Fibroblast of the conjunctiva (primary cell): ENCODE data around the gene PRR19.
A peak's percentile ranks its signal among the peaks of the same experiment; 100 is the strongest.

Source experiments
- DNase-seq: peaks from one replicate; pipeline ENCODE4 v3.0.0-alpha.2; 2010; ENCODE audit warnings: low read depth

PRR19 gene

DNA sequence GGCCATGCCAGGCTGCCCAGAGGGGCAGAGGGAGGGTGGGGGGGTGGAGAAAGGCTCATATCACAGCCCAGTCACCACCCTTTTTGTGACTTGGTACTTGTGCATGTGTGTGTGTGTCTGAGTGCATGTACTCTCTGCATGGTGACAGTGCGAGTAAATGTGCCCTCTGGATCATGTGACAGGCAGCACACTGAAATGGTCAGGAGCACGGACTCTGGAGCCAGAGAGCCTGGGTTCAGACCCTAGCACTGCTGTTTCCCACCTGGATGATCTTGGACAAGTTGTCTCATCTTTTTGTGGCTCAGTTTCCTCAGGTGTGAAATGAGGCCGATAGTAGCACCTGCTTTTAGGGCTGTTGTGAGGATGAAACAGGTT lies 30.9 kb upstream of the PRR19 start:
- DNase-seq, result no peak

DNA sequence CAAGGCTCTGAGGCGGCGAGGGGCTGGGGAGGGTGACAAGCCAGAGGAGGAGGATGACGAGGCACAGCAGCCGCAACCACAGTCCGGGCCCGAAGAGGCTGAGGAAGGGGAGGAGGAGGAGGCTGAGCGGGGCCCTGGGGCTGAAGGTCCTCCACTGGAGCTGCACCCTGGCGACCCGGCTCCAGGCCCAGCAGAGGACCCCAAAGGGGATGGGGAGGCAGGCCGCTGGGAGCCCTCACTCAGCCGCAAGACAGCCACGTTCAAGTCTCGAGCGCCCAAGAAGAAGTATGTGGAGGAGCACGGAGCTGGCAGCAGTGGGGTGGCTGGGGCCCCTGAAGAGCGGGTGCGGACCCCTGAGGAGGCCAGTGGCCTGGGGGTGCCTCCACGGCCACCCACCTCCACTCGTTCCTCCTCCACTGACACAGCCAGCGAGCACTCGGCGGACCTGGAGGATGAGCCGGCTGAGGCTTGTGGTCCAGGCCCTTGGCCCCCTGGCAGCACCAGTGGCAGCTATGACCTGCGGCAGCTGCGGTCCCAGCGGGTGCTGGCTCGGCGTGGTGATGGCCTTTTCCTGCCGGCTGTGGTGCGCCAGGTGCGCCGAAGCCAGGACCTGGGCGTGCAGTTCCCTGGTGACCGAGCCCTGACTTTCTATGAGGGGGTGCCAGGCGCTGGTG lies 29.9 kb upstream of the PRR19 start:
- DNase-seq, result no peak

DNA sequence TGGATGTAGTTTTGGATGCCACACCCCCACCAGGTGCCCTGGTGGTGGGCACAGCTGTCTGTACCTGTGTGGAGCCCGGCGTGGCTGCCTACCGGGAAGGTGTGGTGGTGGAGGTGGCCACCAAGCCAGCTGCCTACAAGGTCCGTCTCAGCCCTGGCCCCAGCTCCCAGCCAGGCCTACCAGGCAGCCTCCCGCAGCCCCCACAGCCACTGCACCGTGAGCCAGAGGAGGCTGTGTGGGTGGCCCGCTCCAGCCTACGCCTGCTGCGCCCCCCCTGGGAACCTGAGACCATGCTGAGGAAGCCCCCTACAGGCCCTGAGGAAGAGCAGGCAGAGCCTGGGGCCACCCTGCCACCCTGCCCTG lies 29.4 kb upstream of the PRR19 start:
- no peak for DNase-seq

DNA sequence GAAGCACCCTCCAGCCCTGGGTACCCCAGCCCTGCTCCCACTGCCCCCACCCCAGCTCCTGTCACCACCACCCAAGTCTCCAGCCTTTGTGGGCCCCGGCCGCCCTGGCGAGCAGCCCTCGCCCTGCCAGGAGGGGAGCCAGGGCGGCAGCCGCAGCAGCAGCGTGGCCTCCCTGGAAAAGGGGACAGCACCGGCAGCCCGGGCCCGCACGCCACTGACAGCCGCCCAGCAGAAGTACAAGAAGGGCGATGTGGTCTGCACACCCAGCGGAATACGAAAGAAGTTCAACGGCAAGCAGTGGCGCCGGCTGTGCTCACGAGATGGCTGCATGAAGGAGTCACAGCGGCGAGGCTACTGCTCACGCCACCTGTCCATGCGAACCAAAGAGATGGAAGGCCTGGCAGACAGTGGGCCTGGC lies 28.9 kb upstream of the PRR19 start:
- DNase-seq, result no peak

DNA sequence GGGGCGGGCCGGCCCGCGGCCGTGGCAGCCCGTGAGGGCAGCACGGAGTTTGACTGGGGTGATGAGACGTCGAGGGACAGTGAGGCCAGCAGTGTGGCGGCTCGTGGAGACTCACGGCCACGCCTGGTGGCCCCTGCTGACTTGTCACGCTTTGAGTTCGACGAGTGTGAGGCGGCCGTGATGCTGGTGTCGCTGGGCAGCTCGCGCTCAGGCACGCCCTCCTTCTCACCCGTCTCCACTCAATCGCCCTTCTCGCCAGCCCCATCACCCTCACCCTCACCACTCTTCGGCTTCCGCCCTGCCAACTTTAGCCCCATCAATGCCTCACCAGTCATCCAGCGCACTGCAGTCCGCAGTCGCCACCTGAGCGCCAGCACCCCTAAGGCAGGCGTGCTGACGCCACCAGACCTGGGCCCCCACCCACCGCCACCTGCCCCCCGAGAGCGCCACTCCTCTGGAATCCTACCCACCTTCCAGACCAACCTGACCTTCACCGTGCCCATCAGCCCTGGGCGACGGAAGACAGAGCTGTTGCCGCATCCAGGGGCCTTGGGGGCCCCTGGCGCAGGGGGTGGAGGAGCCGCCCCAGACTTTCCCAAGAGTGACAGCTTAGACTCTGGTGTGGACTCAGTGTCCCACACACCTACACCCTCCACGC lies 28.4 kb upstream of the PRR19 start:
- no peak for DNase-seq

DNA sequence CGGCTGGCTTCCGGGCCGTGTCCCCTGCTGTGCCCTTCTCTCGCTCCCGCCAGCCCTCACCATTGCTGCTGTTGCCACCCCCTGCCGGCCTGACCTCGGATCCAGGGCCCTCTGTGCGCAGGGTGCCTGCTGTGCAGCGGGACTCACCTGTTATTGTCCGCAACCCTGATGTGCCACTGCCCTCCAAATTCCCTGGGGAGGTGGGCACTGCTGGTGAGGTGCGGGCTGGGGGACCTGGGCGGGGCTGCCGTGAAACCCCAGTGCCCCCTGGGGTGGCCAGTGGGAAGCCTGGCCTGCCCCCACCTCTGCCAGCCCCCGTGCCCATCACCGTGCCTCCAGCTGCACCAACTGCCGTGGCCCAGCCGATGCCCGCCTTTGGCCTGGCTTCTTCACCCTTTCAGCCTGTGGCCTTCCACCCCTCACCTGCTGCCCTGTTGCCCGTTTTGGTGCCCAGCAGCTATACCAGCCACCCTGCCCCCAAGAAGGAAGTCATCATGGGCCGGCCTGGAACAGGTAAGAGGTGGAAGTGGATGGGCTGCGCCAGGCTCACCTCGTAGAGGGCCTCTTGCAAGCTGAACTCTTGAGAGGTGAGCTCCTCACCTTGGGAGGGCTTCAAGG lies 27.8 kb upstream of the PRR19 start:
- DNase-seq, result no peak

DNA sequence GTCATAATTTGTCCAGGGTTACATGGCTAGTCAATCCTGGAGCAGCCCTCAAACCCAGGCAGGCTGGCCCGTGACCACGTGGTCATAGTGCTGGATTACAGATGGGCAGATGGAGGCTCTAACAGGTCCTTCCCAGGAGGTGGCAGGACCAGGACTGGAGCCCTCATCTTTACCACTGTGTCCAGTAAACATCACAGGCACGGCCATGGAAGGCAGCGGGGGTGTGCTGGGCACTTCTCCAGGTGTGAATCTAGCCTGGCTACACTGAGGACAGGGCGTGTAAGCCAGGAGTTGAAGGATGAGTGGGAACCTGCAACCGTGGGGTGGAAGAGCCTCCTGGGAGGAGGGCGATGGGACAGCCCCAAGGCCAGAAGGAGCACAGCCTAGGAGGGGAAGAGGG lies 26.8 kb upstream of the PRR19 start:
- DNase-seq, result no peak

DNA sequence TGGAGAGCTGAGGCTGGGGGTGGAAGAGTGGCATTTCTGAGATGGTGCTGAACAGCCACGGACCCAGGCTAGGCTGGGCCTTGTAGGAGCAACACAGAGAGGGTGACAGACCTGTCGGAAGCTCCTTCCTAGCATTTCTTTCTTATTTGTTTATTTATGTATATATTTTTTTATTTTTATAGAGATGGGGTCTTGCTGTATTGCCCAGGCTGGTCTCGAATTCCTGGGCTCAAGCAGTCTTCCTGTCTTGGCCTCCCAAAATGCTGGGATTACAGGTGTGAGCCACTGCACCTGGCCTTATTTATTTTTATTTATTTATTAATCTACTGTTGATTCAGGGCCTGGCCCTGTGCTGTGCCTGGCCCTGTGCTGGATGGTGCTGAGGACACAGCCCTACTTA lies 26.4 kb upstream of the PRR19 start:
- no peak for DNase-seq

DNA sequence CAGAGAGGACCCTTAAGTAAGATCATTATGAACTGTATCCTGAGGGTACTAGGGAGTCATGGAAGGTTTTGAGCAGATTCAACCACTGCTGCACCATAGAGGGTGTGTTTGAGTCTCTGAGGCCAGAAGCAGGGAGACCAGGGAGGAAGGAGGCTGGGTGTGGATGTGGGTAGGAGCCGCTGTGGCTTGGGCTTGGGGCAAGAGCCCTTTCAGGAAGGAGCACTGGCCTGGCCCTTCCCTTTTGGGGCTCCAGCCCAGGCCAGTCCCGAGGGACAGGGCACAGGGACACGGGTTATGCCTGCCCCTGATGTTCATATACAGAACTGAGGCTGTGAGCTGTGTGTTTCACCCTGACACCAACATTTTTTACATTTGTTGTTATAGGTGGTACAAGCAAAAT lies 25.6 kb upstream of the PRR19 start:
- DNase-seq, result no peak

DNA sequence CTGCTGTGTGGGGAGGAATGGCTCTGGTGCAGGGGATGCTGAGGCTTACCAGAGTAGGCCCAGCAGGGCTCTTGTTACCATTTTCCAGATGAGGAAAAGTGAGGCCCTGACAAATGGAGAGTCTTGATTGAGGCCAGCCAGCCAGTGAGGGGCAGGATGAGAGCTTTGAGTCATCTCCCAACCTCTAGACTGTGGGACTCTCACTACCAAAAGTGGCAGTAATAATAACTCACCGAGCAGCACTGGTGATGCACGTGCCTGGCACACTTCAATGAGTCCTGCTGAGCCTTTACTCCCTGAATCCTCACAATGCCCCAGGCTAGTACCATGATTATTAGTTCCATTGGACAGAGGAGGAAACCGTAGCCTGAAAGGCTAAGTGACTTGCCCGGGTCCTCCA lies 25.1 kb upstream of the PRR19 start:
- DNase-seq, result no peak

DNA sequence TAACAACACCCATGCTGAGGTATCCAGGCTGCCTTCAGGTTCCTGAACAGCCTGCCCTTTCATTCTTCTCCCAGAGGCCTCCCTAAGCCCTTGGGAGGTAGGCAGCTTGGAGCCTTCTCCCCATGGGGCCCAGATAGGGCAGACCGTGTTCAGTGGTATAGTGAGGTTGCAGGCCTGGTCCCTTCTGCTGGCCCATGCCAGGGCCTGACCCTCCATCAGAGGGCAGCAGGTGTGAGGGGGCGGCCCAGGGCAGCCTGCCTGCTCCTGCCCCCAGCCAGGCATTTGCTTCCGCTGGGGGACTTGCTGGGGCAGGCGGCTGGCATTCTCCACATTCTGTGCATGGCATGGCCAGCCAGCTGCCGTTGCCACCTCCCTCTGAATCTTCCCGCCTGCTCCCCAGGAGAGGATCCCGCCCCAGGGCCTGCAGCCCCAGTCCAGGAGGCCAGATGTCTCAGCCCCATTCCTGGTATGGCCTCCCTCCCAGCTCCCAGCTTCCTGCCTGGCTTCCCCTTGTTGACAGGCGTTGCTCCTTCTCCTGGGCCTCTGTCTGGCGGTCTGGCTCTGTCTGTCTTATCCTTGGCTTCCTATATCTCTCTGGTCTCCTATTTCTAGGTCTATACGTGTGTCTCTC lies 24.0 kb upstream of the PRR19 start:
- DNase-seq, result no peak

DNA sequence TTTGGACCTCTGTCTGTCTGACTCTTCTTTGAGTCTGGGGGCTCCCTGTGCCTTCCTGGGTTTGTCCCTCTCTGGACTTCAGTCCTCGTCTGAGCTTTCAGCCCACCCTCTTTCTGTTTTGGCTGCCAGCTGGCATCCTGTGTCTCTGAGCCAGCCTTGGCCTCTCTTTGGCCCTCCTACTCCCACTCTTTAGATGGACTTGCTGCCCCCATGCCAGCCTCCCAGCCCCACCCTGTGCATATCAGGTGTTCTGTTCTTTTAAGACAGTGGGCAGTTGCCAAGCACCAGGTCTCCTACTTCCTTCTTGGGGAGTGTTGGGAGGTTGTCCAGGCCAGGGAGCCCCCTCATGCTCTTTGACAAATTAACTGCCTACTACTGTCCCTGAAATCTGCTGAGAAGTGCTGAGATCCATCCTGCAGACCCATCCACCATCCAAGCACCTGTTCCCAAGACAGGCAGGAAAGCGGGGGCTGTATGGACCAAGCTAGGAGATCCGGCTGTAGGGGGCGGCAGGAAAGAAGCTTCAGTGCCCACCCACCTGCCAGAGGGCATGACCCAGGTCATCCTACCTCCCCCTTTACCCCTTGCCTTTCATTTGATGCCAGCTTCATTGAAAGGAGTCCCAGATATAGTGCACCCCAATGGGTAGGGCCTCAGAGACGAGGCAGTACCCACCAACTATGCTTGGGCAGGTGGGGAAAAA lies 23.3 kb upstream of the PRR19 start:
- no peak for DNase-seq

DNA sequence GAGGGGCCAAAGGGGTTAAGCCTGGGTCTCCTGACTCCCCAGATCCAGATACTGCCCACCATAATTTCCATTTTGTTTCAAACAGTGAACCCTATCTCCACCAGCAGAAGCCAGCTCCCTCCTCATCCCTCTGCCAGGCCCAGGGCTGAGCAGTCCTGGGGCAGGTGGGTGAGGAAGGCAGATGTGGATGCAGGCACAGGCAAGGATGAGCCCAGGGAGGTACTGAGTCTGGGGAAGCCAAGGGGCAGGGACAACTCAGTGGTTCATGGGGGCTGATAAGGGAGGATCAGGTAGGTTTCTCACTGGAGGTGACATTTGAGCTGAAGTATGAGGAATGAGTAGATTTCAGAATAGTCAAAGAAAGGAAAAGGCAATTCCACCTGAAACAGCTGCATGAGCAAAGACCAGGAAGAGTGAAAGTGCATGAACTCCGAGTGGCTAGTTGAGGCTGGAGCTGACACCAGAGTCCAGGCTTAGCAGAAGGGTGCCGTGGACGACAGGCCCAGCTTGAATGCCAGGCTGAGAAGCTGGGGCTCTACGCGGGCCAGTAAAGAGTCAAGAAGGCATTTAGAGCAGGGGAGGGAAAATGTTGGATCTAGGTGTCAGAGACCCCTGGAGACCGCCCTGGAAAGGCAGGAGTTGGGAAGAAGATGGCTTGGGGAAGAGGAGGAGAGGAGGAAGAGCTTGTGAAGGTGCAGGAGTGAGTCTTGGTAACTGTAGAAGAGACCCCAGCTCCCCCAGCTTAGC lies 22.6 kb upstream of the PRR19 start:
- no peak for DNase-seq

DNA sequence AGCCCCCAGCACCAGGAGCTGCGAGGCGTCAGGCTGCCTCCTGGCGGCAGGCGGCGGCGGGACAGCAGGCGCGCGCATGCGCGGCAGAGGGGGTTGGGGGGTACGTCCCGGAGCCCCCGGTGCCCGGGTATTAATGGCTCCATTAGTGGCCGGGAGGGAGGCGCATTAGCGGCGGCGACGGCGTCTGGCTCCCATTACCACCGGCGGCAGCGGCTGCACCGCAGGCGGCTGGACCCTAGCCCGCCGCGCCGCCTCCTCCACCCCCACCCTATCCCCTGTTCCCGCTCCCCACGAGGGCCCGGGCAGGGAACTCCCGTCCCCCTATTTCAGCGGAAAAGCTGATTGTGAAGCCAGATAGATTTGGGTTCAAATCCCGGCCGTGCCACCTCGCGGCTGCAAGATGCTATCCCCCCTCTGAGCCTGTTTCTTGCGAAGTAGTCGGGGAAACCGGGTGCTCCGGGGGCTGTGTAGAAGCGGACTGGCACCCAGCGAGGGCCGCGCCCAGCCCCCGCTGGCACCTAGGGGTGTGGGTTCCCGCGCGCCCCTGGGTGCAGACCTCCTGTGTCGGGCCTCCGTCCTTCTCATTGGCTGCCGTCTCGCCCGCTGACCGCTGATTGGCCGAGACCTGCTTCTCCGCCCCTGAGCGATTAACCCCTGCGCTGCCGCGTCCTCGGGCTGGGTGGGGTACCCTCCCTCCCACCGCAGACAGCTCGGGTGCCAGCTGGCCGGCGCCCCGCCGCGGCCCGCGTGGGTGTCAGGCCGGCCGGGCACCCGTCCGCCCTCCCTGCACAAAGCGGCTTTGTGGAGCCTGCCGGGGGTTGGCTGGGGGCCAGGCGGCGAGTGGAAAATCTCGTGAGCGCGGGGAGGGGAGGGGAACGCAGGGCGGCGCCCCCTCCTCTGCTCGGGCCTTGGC lies 21.8 kb upstream of the PRR19 start:
- peak; percentile 82 for DNase-seq

DNA sequence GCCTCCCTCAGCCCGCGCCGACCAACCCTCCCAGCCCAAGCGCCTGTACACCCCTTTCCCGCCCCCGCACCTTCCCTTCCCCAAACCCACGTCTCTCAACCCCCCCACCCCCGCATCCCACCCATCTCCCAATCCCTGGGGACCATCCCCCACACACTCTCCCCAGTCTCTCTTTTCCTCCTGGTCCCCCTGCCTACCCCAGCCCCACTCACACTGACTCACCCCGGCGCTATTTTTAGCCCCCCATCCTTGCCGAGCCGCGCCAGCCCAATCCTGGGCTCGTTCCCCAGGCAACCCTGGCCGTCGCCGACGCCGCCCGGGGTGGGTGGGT lies 21.2 kb upstream of the PRR19 start:
- no peak for DNase-seq

DNA sequence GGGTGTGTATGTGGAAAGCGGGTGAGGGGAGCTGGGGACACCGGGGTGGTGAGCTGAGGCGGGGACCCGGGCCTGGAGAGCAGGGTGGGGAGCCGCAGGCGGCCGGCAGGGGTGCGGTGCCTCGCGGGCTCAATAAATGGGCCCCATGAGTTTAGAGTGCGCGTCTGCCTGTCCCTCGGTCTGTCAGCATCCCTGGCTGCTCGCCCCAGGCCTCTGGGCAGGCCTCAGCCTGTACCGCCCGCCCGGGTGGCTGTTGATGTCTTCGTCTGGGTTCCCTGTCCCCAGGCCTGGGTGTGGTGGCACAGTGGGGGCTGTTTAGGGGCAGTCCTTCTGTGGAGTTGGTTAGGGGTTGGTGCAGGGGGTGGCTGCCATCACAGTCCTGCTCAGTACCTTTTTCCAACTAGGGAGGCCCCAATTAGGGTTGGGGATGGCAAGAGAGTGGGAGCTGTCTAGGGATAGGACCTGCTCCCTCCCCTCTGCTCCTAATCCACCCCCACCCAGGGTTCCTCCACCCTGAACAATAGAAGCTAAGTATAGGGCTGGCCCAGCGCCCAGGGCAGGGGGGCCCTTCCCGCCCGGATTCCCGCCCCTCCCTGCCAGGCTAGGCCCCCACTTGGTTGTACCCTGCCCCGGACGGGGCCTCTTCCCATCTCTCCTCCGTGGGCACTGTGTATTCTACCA lies 20.6 kb upstream of the PRR19 start:
- no peak for DNase-seq

DNA sequence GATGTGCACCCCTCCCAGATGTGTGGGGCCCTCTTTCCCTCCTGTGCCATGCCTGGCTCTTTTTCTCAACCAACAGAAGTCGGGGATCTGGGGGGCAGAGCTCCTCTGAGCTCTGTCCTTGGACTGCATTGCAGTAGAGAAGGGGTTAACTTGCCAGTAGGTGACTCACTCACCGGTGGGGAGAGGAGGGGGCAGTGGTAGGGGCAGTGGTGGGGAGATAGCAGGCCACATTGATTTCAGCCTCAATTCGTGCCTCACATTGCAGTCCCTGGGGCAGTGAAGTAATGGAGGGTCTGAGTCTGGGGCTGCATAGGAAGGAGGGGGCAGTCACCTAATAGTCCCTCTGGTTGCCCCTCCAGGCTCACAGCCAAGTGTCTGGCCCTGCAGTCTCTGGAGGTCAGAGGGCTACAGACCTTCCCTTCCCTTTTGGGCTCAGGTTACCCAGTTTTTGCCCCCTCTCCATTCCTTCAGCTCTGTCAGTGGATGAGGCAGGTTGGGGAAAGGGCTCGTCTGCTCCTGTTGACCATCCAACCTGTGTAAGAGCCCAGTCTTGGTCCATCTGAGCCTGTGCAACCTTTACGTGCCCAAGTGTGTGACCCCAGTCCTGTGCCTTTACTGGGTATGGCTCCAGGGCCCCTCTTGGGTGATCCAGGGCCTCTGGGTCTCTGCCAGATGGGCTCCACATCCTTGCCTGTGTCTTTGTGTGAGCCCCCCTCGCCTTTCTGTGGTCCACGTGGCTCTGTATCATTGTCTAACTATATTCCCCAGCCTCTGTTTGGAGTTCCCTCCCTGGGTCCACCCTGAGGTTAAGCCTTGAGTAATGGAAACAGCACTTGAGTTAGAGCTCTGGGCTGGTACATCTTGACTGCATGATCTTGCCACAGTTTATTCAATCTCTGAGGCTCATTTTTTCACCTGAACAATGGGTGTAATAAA lies 19.8 kb upstream of the PRR19 start:
- DNase-seq, result no peak

DNA sequence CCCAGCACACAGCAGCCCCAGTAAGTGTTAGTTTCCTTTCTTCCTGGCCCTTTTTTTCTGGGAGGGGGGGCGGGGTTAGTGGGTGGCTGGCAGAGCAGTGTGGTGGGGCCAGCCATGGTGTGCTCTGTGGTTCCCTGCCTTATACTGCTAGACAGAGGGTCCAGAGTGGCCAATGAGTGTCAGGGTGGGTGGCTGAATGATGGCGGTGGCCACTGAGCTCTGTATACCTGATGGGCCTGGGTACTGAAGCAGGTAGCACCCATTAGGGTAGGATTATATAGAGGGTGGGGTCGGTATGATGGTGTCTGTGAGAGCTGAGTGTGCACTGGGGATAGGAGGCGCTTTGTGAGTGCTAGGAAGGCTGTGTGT lies 19.1 kb upstream of the PRR19 start:
- DNase-seq, result no peak
